GM12878 (cell line): ENCODE data around the gene XAB2. TPM values are rescaled to one million over a fixed set of nuclear protein-coding genes. Genes with fewer than 3 reads are reported as not detected.

Experiments
- ATF2 ChIP-seq: IDR thresholded peaks from 2 replicates; pipeline ENCODE4 v1.6.1; 2012; ENCODE audit warnings: low read length, inconsistent platforms
- BCL11A ChIP-seq: IDR thresholded peaks from 2 replicates; pipeline ENCODE4 v1.6.1; 2011; ENCODE audit warnings: low read depth, low read length
- BHLHE40 ChIP-seq, 2 experiments: fragments of 450-650 bp in 1 of 2; IDR thresholded peaks; 2 replicates each; pipeline ENCODE4 v1.6.1; 2011 to 2017; ENCODE audit warnings: low read depth in 2 of 2, borderline replicate concordance in 1 of 2, improper control_type of control experiment in 1 of 2, low read length in 1 of 2, mild to moderate bottlenecking in 1 of 2
- CTCF ChIP-seq, 3 experiments: IDR thresholded peaks in 2 of 3; conservative IDR thresholded peaks in 1 of 3; 2 replicates each; pipeline ENCODE4 v1.5.1; 2011; ENCODE audit warnings: low read depth in 3 of 3, low read length in 3 of 3, mild to moderate bottlenecking in 3 of 3, control low read depth in 2 of 3, moderate library complexity in 2 of 3, inconsistent platforms in 1 of 3, mixed read lengths in 1 of 3; ENCODE audit not compliant: control insufficient read depth in 2 of 3, insufficient read depth in 1 of 3; ENCODE audit errors: extremely low read depth in 1 of 3
- EED ChIP-seq: sonication (generic); IDR thresholded peaks from 2 replicates; pipeline ENCODE4 v1.6.1; 2016; ENCODE audit warnings: antibody characterized with exemption, low read depth
- ETV6 ChIP-seq, 2 experiments: fragments of 450-650 bp in 1 of 2; IDR thresholded peaks in 1 of 2; conservative IDR thresholded peaks in 1 of 2; 2 replicates each; pipeline ENCODE4 v1.6.1; 2014; ENCODE audit warnings: antibody characterized with exemption in 1 of 2, borderline replicate concordance in 1 of 2, low read depth in 1 of 2, mild to moderate bottlenecking in 1 of 2, moderate library complexity in 1 of 2
- IRF4 ChIP-seq: IDR thresholded peaks from 2 replicates; pipeline ENCODE4 v1.6.1; 2011; ENCODE audit warnings: low read depth, low read length
- NFIC ChIP-seq: IDR thresholded peaks from 2 replicates; pipeline ENCODE4 v1.6.1; 2012; ENCODE audit warnings: low read depth, mild to moderate bottlenecking, inconsistent platforms, low read length, moderate library complexity
- POLR2AphosphoS2 ChIP-seq: IDR thresholded peaks from 2 replicates; pipeline ENCODE4 v1.6.1; 2011; ENCODE audit warnings: low read depth, mild to moderate bottlenecking, low read length, improper control_type of control experiment, moderate library complexity
- RB1 ChIP-seq: fragments of 450-650 bp; formaldehyde crosslinking; IDR thresholded peaks from 2 replicates; pipeline ENCODE4 v1.6.1; 2017; ENCODE audit warnings: mild to moderate bottlenecking, borderline replicate concordance
- SMAD5 ChIP-seq: IDR thresholded peaks from 2 replicates; pipeline ENCODE4 v1.6.1; 2016; ENCODE audit warnings: antibody characterized with exemption, low read depth
- TARDBP ChIP-seq: IDR thresholded peaks from 2 replicates; pipeline ENCODE4 v1.6.1; 2016; ENCODE audit warnings: borderline replicate concordance
- TCF3 ChIP-seq: IDR thresholded peaks from 2 replicates; pipeline ENCODE4 v1.6.1; 2012; ENCODE audit warnings: low read depth, mild to moderate bottlenecking, low read length, borderline replicate concordance; ENCODE audit not compliant: insufficient read depth
- TCF7 ChIP-seq: IDR thresholded peaks from 2 replicates; pipeline ENCODE4 v1.6.1; 2014; ENCODE audit warnings: antibody characterized with exemption, borderline replicate concordance
- ZBED1 ChIP-seq: IDR thresholded peaks from 2 replicates; pipeline ENCODE4 v1.6.1; 2016; ENCODE audit warnings: borderline replicate concordance
- ZBTB4 ChIP-seq: fragments of 450-650 bp; formaldehyde crosslinking; IDR thresholded peaks from 2 replicates; pipeline ENCODE4 v1.4.0; 2022; ENCODE audit warnings: mild to moderate bottlenecking, moderate library complexity
- ZNF592 ChIP-seq: fragments of 450-650 bp; IDR thresholded peaks from 2 replicates; pipeline ENCODE4 v1.6.1; 2017; ENCODE audit warnings: mild to moderate bottlenecking, moderate library complexity
- ZNF622 ChIP-seq: fragments of 450-650 bp; IDR thresholded peaks from 2 replicates; pipeline ENCODE4 v1.6.1; 2017; ENCODE audit warnings: mild to moderate bottlenecking, inconsistent platforms
- ZZZ3 ChIP-seq: IDR thresholded peaks from 2 replicates; pipeline ENCODE4 v1.6.1; 2011; ENCODE audit warnings: low read depth; ENCODE audit not compliant: control insufficient read depth, insufficient read length
- polyA plus RNA-seq, 11 experiments: library from polyadenylated mRNA; depleted of rRNA in 4 of 11; unstranded in 6 of 11; stranded (reverse) in 5 of 11; fragments of >200 nt; fragmentation: Nextera tagmentation in 4 of 11; fragmentation: Illumina TruSeq in 1 of 11; extraction: Ambion mirVana in 4 of 11; extraction: Trizol in 1 of 11; gene quantifications; 1 replicate in 1 of 11; 2 replicates in 10 of 11; pipeline versions ENCODE4 v1.2.1 to v1.2.3, GENCODE V29; 2011 to 2016; ENCODE audit warnings: inconsistent platforms in 2 of 11, missing spikeins in 2 of 11, low read depth in 1 of 11
- total RNA-seq, 4 experiments: library from RNA; depleted of rRNA in 3 of 4; stranded (reverse); fragments of >200 nt in 3 of 4; fragmentation: Illumina TruSeq in 1 of 4; extraction: Trizol in 1 of 4; gene quantifications; 2 replicates each; pipeline versions ENCODE4 v1.2.1 to v1.2.3, GENCODE V29; 2013 to 2021

Gene XAB2
- total and polyA plus RNA-seq, 10 of the 15 experiments (the other 5 are each of a cell fraction or from before 2014, with no cell fraction given), result 0.34 to 45.1 (median 18.8) TPM

GRCh38 chr19:7636691-7637373, 7.5 kb upstream of the XAB2 start, which contains the start of gene STXBP2 (continued):
- TF ChIP-seq CTCF (IDR thresholded peaks at IDR 0.05 in 2 of 3, conservative IDR thresholded peaks at IDR 0.05 in 1 of 3; ENCODE audit: control insufficient read depth in 2 of 3, extremely low read depth in 1 of 3, insufficient read depth in 1 of 3, low read depth in 3 of 3, low read length in 3 of 3) (no peak), POLR2AphosphoS2 (peak; percentile 60; the same call in 1 of the 2 replicates), TCF7 (no peak), ZZZ3 (no peak), ETV6 (conservative IDR thresholded peaks at IDR 0.05 in 1 of 2, IDR thresholded peaks at IDR 0.05 in 1 of 2; ENCODE audit: borderline replicate concordance in 1 of 2, low read depth in 1 of 2) (no peak), ZBED1 (no peak), BHLHE40 (IDR thresholded peaks at IDR 0.05; ENCODE audit: borderline replicate concordance in 1 of 2, low read depth in 2 of 2, low read length in 1 of 2) (peak in 1 of 2 experiments; percentile 29; a peak in 1 of 4 replicates), IRF4 (no peak), ZNF622 (no peak), RB1 (no peak; the same call in 1 of the 2 replicates), SMAD5 (no peak), ZNF592 (no peak), BCL11A (no peak), NFIC (no peak), TARDBP (no peak), ATF2 (no peak), ZBTB4 (CRISPR knock-in tag) (no peak), TCF3 (0 out of 2 replicates have a peak, but pooled peaks have one; percentile 16), EED (no peak)
